Activated T-helper 9 cell treated with anti-CD3 and anti-CD28 coated beads, Interleukin-2, amount 50 U/mL, for 16 hours (primary cell): ENCODE measurements around the gene XRCC6.
A peak's percentile ranks its signal among the peaks of the same experiment; 100 is the strongest.
"Not testable (repeated sequence)": the region's sequence is repeated elsewhere in the genome, so short reads cannot be mapped to it uniquely, and the experiment has no call there.

Source experiments
- DNase-seq: peaks from one replicate; pipeline ENCODE4 v3.0.0-alpha.2; 2020; ENCODE audit warnings: low read depth

XRCC6 gene

GRCh38 chr22:41621099-41621910 is at the start of gene XRCC6:
XRCC6 (plus strand) TSS chr22:41621295; CDS start chr22:41622005, 710 bp downstream.
- DNase-seq, result peak; percentile 99

GRCh38 chr22:41571786-41572185 is 49.3 kb upstream of the XRCC6 start:
- DNase-seq, result no peak

GRCh38 chr22:41572305-41572704 is 48.8 kb upstream of the XRCC6 start:
- DNase-seq, result not testable (repeated sequence)

GRCh38 chr22:41573677-41574076 is 47.4 kb upstream of the XRCC6 start:
- no peak for DNase-seq

- DNase-seq, result no peak
Measured at GRCh38 chr22:41574847-41575381, 46.2 kb upstream of the XRCC6 start.

- DNase-seq, result no peak
Measured at GRCh38 chr22:41575533-41575932, 45.6 kb upstream of the XRCC6 start.

GRCh38 chr22:41576877-41577276 is 44.2 kb upstream of the XRCC6 start:
- DNase-seq, result no peak

- no peak for DNase-seq
Measured at GRCh38 chr22:41578114-41578513, 43.0 kb upstream of the XRCC6 start.

GRCh38 chr22:41578818-41579217 is 42.3 kb upstream of the XRCC6 start:
- no peak for DNase-seq

GRCh38 chr22:41579297-41579996 is 41.6 kb upstream of the XRCC6 start:
- DNase-seq, result no peak

GRCh38 chr22:41579997-41580355 is 41.1 kb upstream of the XRCC6 start:
- no peak for DNase-seq

- DNase-seq, result no peak
Measured at GRCh38 chr22:41582694-41583093, 38.4 kb upstream of the XRCC6 start.

- no peak for DNase-seq
Measured at GRCh38 chr22:41584881-41585280, 36.2 kb upstream of the XRCC6 start.

GRCh38 chr22:41585898-41586297 is 35.2 kb upstream of the XRCC6 start:
- no peak for DNase-seq

GRCh38 chr22:41587347-41587723 is 33.8 kb upstream of the XRCC6 start:
- no peak for DNase-seq

- peak; percentile 100 for DNase-seq
Measured at GRCh38 chr22:41589391-41590241, 31.5 kb upstream of the XRCC6 start, which contains the start of gene PMM1. PMM1 (minus strand) TSS chr22:41589840; CDS start chr22:41589805, 35 bp downstream.

GRCh38 chr22:41593336-41593960 is 27.6 kb upstream of the XRCC6 start:
- DNase-seq, result not testable (repeated sequence)

GRCh38 chr22:41595703-41596102 is 25.4 kb upstream of the XRCC6 start:
- DNase-seq, result no peak

- no peak for DNase-seq
Measured at GRCh38 chr22:41596776-41597634, 24.1 kb upstream of the XRCC6 start.

- DNase-seq, result no peak
Measured at GRCh38 chr22:41597635-41597953, 23.5 kb upstream of the XRCC6 start.

- DNase-seq, result no peak
Measured at GRCh38 chr22:41598081-41598480, 23.0 kb upstream of the XRCC6 start.
